Type B pancreatic cell (in vitro differentiated cells): ENCODE results near the gene CGB7. TPM values are rescaled to one million over a fixed set of nuclear protein-coding genes. Genes with fewer than 3 reads are reported as not detected.
A peak's percentile ranks its signal among the peaks of the same experiment; 100 is the strongest.
"Not testable (repeated sequence)": the region's sequence is repeated elsewhere in the genome, so short reads cannot be mapped to it uniquely, and the experiment has no call there.

Experiments
- DNase-seq: peaks from one replicate; pipeline ENCODE4 v3.0.0; 2021; ENCODE audit warnings: mixed read lengths; ENCODE audit not compliant: unreplicated experiment; ENCODE audit errors: extremely low spot score
- H3K27ac Mint-ChIP-seq: 2 replicates; pipeline ENCODE4 v1.8.0; 2021; ENCODE audit warnings: mild to moderate bottlenecking, mixed read lengths
- H3K27me3 Mint-ChIP-seq: 2 replicates; pipeline ENCODE4 v1.8.0; 2021; ENCODE audit warnings: mixed read lengths
- H3K36me3 Mint-ChIP-seq: 2 replicates; pipeline ENCODE4 v1.8.0; 2021; ENCODE audit warnings: mixed read lengths
- H3K4me1 Mint-ChIP-seq: one replicate; pipeline ENCODE4 v1.8.0; 2021; ENCODE audit warnings: mixed read lengths; ENCODE audit not compliant: unreplicated experiment
- H3K4me3 Mint-ChIP-seq: 2 replicates; pipeline ENCODE4 v1.8.0; 2021; ENCODE audit warnings: mild to moderate bottlenecking, mixed read lengths
- H3K9me3 Mint-ChIP-seq: 2 replicates; pipeline ENCODE4 v1.8.0; 2021; ENCODE audit warnings: mixed read lengths
- total RNA-seq: library from RNA; stranded (reverse); gene quantifications from 2 replicates; pipeline ENCODE4 v1.2.1, GENCODE V29; 2021; ENCODE audit warnings: low replicate concordance
- TF ChIP-seq, protein P1 (sequence below): fragments of 200-600 bp; sonication (generic); conservative IDR thresholded peaks from 2 replicates; pipeline ENCODE4 v1.5.0; 2021; ENCODE audit warnings: antibody characterized with exemption, mild to moderate bottlenecking

The CGB7 gene
- total RNA-seq, 1 donor from 2014 or later, result 1.9 TPM

DNA sequence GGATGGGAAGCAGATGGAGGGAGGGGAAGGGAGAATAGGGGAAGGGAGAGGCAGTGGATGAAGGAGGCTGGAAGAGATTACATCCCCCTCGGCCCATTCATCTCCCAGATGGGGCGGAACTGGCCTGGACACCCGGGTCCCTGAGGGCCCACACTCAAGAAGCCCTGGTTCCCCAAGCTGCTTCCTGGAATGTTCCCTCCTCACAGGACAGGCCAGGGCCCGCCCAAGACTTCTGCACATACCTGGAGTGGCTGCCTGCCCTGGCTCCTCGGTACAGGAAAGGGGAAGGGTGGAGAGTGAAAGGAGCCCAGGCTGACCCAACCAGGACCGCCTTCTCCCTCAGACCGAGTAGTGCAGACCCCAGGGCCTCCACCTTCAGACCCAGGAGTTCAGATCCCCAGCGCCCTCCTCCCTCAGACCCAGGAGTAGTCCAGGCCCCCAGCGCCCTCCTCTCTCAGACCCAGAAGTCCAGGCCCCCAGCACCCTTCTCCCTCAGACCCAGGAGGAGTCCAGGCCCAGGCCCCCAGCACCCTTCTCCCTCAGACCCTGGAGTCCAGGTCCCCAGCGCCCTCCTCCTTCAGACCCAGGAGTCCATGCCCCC lies 6.6 kb upstream of the CGB7 start:
- TF ChIP-seq, protein P1, sequence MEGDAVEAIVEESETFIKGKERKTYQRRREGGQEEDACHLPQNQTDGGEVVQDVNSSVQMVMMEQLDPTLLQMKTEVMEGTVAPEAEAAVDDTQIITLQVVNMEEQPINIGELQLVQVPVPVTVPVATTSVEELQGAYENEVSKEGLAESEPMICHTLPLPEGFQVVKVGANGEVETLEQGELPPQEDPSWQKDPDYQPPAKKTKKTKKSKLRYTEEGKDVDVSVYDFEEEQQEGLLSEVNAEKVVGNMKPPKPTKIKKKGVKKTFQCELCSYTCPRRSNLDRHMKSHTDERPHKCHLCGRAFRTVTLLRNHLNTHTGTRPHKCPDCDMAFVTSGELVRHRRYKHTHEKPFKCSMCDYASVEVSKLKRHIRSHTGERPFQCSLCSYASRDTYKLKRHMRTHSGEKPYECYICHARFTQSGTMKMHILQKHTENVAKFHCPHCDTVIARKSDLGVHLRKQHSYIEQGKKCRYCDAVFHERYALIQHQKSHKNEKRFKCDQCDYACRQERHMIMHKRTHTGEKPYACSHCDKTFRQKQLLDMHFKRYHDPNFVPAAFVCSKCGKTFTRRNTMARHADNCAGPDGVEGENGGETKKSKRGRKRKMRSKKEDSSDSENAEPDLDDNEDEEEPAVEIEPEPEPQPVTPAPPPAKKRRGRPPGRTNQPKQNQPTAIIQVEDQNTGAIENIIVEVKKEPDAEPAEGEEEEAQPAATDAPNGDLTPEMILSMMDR, result no peak
- Mint-ChIP-seq H3K4me3 (peak overlapping the region; percentile 67), H3K9me3 (no peaks in the 10 kb centered on the region), H3K4me1 (peaks cover 24% of the 10 kb centered on the region), H3K27me3 (peaks cover 35% of the 10 kb centered on the region), H3K36me3 (no peaks in the 10 kb centered on the region), H3K27ac (no peak overlapping the region)
- no peak for DNase-seq

DNA sequence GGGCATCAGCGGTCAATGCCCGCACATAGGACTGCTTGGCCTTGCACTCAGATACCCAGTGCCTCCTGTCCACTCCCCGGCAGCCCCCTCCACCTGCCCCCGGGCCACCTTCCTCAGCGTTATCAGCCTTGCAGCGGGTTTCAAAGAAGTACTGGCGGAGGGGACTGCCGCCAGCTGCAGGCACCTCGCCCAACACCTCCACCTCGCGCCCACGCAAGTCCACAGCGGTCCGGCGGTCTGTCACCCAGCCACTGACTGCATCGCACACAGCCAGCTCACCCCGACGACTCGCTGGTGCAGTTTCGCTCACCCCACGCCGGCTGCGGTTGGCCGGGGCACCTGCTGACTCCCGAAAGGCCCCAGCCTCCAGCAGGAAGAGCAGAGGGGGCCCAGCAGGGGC lies 3.9 kb upstream of the CGB7 start:
- Mint-ChIP-seq H3K36me3 (no peaks in the 10 kb centered on the region), H3K4me1 (peaks cover 23% of the 10 kb centered on the region), H3K4me3 (no peak overlapping the region), H3K9me3 (no peaks in the 10 kb centered on the region), H3K27ac (no peak overlapping the region), H3K27me3 (peaks cover 37% of the 10 kb centered on the region)
- DNase-seq, result no peak
- TF ChIP-seq, protein P1, result no peak

DNA sequence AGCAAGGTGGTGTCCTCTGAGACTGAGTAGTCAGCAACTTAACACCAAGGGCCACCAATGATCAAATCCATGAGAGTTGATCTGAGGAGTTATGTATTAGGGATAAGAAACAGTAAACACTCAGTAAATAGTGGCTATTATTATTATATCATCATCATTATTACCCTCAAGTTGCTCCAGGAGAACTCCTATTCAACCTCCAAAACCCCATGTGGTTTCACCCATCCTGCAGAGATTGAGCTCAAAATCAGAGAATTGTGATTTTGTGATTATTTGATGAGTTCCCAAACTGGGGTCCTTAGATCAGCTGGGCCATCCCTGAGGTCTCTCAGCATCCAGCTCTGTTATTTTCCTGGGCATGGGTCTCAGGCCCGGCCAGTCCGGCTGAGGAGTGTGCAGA lies 3.5 kb upstream of the CGB7 start:
- H3K36me3 Mint-ChIP-seq, result no peaks in the 10 kb centered on the region
- no peaks in the 10 kb centered on the region for H3K9me3 Mint-ChIP-seq
- no peak overlapping the region for H3K4me3 Mint-ChIP-seq
- peak overlapping the region; percentile 15 for H3K27ac Mint-ChIP-seq
- H3K4me1 Mint-ChIP-seq, result peaks cover 22% of the 10 kb centered on the region
- TF ChIP-seq, protein P1, result no peak
- H3K27me3 Mint-ChIP-seq, result peaks cover 35% of the 10 kb centered on the region
- DNase-seq, result no peak

DNA sequence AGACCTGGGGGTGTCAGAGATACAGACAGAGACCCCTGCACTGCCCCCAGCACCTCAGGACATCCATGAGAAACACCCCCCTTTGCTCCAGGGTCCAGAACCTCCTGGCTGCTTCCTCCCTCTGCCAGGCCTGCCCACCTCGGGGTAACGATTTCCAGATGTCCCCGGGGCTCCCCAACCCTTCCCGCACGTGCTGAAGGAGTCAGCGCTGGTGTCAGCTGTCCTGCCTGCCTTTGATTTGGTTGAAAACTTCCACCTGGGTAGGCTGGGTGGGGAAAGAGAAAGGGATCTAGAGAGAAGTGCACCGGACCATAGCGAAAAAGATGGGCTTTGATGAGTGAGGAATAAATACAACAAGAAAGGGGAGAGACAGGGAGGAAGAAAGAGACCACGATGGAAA lies 1.5 kb upstream of the CGB7 start:
- DNase-seq, result no peak
- peak overlapping the region; percentile 6 for H3K4me3 Mint-ChIP-seq
- H3K27ac Mint-ChIP-seq, result no peak overlapping the region
- H3K9me3 Mint-ChIP-seq, result no peaks in the 10 kb centered on the region
- H3K36me3 Mint-ChIP-seq, result no peaks in the 10 kb centered on the region
- TF ChIP-seq, protein P1, result no peak
- H3K4me1 Mint-ChIP-seq, result peaks cover 15% of the 10 kb centered on the region
- H3K27me3 Mint-ChIP-seq, result peaks cover 31% of the 10 kb centered on the region

DNA sequence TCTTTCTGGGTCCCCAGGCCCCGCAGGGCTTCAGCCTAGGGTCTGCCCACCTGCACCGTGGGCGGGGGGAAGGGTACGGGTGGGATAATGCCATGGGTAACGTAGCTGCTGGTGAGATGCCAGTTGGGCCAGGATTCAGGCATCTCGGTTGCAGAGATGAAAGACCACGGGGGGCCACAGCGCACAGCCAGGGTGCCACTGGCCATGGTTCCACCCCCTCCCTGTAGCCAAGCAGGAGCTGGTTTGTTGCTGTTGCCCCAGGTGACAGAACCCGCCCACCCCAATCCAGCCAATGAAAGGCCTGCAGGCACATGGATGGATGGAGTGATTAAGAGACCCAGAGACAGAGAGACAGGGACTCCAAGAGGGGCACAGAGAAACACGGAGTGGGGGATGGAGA lies 1.0 kb upstream of the CGB7 start:
- no peak overlapping the region for H3K4me3 Mint-ChIP-seq
- H3K27me3 Mint-ChIP-seq, result peaks cover 31% of the 10 kb centered on the region
- no peaks in the 10 kb centered on the region for H3K36me3 Mint-ChIP-seq
- no peak overlapping the region for H3K27ac Mint-ChIP-seq
- TF ChIP-seq, protein P1, result no peak
- DNase-seq, result no peak
- peaks cover 15% of the 10 kb centered on the region for H3K4me1 Mint-ChIP-seq
- H3K9me3 Mint-ChIP-seq, result no peaks in the 10 kb centered on the region

DNA sequence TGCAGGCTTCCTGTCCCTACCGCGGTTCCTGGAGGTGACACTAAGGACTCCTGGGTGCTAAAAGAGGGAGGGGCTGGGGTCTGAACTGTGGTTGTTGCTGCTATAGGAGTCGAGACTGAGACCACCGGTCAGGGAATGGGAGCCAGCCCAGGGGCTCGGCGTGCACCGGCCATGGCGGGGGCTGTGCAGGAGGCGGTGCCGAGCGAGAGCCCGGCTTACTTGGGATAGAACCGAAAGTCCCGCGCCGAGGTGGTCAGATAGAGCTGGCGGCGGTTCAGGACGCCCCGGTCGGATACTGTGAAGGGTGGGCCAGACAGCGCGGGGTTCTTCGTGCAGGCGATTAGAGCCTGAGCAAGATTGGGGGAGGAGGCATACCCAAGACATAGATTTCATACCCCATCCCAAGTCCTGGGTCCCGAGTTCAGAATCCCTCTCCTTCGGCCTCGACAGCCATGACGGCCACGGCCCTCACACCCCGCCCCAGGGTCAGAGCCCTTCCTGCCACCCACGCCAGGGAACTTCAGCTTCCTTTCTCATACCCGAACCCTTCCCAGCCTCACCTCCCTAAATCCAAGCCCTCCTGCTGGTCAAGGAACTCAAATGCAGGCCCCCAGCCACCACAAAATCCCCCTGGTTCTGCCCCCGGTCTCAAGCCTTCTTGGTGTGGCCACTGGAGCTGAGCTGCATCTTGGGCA lies 500 bp downstream of the CGB7 start:
- DNase-seq, H3K36me3 Mint-ChIP-seq, H3K9me3 Mint-ChIP-seq: not testable (repeated sequence)
- Mint-ChIP-seq H3K27me3 (peaks cover 31% of the 10 kb centered on the region), H3K4me1 (peaks cover 15% of the 10 kb centered on the region), H3K27ac (peak overlapping the region; percentile 62), H3K4me3 (peak overlapping the region; percentile 87)
